Activated CD4-positive, CD25-positive, alpha-beta regulatory T cell treated with anti-CD3 and anti-CD28 coated beads, Interleukin-2, amount 50 U/mL, for 24 hours (primary cell): ENCODE results near the gene CIT.
"Not testable (repeated sequence)": the region's sequence is repeated elsewhere in the genome, so short reads cannot be mapped to it uniquely, and the experiment has no call there.

Experiments
- ATAC-seq, 2 donors: fragments of 150-1000 bp; cut with Tn5 transposase; one replicate each; pipeline ENCODE4 v1.10.0; 2021; ENCODE audit warnings: mild to moderate bottlenecking in 1 of 2, moderate library complexity in 1 of 2

CIT gene

GRCh38 chr12:119671070-119671469, 206.1 kb downstream of the CIT start:
- ATAC-seq: peak; percentile 6 to 11

DNA sequence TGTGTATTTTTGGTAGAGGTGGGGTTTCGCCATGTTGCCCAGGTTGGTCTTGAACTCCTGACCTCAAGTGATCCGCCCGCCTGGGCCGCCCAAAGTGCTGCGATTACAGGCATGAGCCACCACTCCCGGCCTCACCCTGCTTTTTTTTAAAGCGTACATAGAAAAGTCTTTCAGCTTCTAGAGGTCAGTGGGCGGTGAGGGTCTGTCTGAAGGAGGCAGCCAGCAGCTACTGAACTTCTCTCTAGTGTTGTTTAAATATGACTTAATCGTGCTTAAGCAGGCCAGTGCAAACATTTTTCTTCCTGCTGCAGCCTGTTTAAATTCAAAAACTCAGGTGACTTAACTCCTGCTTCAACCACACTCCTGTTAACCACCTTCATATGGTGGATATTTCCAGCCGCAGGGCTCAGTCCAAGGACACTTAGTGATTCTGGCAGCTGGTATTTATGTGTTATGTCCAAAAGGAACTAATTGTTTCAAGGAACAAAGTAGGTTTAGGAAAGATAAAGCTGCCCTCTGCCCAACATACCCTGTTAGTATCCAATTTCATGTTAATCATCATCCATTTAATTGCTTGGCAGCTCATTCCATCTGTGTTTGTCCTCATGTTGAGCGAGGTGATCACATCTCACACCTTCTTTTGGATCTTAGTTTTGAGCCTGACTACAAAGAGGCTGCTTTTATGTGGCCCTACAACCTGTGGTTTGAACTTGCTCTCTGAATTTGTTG, 207.2 kb downstream of the CIT start:
- ATAC-seq: no peak

GRCh38 chr12:119668324-119668841, 208.7 kb downstream of the CIT start:
- no peak for ATAC-seq

DNA sequence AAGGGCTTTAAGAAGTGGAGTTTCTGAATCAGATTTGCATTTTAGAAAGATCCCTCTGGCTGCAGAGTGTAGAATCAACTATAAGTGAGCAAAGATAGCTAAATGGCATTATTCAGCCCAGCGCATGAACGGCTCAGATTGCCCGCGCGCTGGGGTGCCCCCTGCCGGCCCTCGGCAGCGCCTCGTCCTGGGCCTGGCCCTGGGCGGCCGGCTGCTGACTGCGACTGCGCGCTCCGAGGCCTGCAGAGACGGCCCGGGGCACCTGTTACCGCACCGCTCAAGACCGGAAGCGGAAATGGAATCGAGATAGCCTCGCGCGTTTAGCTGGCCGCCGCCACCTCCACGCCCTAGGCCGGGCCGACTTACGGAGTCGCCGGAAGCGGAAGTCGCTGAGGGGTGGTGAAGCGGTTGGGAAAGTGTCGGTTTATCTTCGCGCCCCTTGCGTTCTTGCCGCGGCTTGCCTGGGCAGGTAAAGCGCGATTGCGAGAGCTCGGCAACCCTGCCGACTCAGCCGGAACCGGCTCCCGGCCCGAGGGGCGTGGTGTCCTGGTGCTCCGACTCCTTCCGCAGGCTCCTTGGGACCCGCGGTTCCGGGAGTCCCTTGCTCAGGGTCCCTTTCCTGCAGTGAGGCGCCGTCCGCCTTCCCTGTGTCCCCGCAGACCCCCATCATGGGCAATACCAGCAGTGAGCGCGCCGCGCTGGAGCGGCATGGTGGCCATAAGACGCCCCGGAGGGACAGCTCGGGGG, 209.4 kb downstream of the CIT start, which contains the start of gene PRKAB1:
PRKAB1 (plus strand) TSS at position 557 of the 747 bp plus-strand sequence; CDS start at position 669, 112 bp downstream.
- peak; percentile 91 to 93 for ATAC-seq

- ATAC-seq: no peak
Observed at GRCh38 chr12:119666900-119667576, 210.1 kb downstream of the CIT start.

DNA sequence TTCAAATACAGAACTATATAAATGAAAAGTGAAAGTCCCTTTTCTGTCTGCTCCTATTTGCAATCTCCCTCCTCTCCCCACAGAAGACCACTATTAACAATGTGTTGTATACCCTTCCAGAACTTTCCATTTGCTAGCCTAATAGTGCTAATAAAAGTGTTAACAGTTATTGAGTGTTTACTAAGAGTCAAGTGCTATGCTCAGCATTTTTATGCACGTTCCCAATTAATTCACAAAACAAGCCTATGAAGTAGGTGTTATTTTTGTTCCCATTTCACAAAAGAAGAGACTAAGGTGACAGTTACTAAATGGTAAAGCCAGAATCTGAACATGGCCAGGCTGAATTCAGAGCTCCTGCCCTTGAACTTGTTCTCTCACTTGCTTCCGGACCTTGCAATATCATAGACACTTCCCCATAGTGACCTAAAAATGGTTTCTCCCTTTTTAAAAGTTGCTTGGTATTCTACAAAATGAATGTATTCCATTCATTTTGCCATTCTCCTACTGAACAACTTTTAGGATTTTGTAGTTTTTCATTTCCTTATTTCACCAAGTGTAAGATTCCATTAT, 210.8 kb downstream of the CIT start:
- no peak for ATAC-seq

GRCh38 chr12:119665164-119665929, 211.8 kb downstream of the CIT start:
- no peak for ATAC-seq

DNA sequence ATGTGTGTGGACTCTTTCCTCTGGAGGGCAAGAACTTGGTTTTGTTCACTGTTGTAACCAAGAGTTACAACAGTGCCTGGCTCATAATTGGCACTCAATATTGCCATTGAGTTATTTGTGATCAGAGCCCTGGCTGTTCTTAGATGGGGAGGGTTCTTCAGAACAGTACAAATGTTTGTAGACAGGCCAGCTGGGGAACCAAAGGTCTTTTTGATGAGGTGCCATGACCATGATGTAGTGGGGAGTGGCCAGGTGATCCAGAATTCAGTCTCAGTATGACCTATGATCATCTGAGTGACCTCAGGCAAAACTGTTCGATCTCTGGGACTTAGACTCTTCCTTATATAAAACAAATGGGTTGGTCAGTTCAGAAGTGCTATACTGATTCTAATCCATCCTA, 212.5 kb downstream of the CIT start:
- no peak for ATAC-seq

- no peak for ATAC-seq
Observed at GRCh38 chr12:119661882-119662281, 215.2 kb downstream of the CIT start.

DNA sequence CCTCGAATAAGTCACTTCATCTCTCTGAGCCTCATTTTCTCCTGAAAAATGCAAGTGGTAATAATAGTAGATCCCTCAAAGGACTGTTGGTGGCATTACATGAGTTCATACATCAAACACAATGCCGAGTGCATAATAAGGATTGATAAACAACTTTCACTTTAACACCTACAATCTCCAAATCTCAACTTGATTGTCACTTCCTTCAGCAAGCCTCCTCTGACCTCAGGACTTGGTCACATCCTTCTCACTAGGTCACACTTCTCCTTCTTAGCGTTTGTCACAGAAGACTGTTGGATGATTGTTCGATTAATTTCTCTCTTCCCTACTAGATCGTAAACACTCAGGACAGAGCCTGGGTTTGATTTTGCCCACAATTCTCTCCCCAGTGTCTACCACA, 217.0 kb downstream of the CIT start:
- no peak for ATAC-seq

- peak in 1 of 2 donors; percentile 60 for ATAC-seq
Observed at GRCh38 chr12:119659289-119659897, 217.7 kb downstream of the CIT start.

- ATAC-seq: not testable (repeated sequence)
Observed at GRCh38 chr12:119658166-119658565, 219.0 kb downstream of the CIT start.

DNA sequence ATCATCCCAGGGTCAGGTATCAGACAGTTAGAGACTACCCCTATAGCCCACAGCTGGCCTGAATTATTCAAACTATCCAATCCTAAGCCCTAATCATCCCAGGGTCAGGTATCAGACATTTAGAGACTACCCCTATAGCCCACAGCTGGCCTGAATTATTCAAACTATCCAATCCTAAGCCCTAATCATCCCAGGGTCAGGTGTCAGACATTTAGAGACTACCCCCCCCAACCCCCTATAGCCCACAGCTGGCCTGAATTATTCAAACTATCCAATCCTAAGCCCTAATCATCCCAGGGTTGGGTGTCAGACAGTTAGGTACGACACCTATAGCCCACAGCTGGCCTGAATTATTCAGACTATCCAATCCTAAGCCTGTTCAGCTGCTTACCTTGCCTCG, 220.1 kb downstream of the CIT start:
- ATAC-seq: not testable (repeated sequence)

DNA sequence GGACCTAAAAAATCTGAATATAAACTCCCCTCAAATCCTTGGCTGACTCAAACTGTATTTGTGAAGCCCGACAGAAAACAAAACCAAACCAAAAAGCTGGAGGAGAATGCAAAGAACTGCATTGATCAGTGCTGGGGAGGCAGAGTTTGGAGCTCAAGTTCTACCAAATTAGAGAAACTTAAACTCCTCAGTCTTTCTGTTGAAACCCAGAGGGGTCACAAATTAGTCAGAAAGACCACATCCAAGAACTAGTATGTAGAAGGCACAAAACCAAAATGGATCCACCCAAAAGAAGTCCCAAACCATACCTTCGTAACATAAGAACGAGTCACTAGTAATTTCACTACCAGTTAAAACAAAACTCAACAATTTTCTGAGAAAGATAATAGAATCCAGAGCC, 224.5 kb downstream of the CIT start:
- no peak for ATAC-seq

DNA sequence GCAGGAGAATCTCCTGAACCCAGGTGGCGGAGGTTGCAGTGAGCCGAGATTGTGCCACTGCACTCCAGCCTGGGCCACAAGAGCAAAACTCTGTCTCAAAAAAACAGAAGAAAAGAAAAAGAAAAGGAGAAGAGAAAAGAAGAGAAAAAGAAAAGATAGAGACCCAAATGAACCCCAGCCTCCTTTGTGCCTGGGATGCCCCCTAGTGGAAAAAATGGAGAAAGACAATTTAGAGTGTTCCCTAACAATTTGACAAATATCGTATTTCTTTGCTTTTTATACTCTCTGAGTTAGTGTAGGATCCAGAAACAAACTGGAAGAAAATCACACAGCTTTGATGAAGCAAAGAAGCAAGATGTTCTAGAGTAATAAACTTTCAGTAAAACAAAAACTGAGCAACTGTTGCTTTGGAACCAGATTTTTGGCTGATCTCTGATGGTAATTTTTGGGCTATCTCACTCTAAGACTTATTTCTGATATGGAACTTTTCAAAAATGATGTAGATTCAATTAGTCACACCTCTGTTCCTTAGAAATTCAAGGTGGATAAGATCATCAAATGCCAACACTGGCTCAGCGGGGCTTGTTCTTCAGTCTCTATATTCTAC, 227.8 kb downstream of the CIT start:
- no peak for ATAC-seq

DNA sequence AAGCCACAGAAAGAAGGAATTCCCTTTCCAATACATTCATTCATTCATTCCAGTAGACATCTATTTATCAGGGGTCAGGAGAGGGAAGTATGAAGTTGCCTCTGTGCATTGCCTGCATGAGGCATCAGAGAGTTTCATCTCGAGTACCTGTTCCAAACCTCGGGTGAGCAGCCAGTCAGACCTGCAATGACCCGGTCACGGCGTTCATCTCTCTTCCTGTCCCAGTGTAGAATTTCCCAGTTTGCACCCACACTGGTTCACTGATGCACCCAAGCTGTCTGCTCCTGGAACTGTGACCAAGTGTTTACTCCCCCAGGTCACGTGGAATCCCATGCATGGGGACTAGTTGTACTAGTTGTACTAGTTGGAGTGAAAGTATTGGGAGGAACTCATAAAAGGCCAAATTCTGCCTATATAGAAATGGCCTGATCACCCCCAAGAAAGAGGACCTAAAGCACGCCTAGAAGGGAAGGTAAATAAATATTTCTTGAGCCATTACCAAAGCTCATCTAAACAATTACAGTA, 231.5 kb downstream of the CIT start:
- no peak for ATAC-seq

DNA sequence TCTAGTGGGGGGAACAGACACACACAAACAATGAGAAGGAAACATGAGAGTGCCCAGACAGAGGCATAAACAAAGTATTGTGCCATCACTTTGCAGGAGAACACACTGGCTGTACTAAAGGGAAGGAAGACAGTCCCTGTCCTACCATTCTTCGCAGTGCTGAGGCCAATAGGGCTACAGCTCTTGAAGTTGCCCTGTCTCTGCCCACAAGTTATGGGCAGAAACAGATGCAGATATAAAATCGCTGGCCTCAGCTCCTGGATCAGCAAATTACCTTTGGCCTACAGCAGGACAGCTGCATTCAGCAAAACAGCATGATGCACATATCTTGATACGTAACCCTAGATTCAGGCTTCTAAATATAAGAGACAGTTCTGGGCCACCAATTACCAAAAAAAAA, 232.2 kb downstream of the CIT start:
- no peak for ATAC-seq

- no peak for ATAC-seq
Observed at GRCh38 chr12:119642986-119643385, 234.1 kb downstream of the CIT start.
